HuH-7.5 (cell line): ENCODE data around the gene FGF1.

ENCODE experiments used
- DNase-seq: peaks from one replicate; pipeline ENCODE4 v3.0.0; 2011; ENCODE audit warnings: low spot score

Gene FGF1

GRCh38 chr5:142642427-142642826 lies 43.5 kb downstream of the FGF1 start:
- no peak for DNase-seq

GRCh38 chr5:142641711-142642110 lies 44.2 kb downstream of the FGF1 start:
- DNase-seq, result no peak

- no peak for DNase-seq
These were observed 45.4 kb downstream of the FGF1 start for GRCh38 chr5:142640316-142641005.

GRCh38 chr5:142639455-142639854 lies 46.4 kb downstream of the FGF1 start:
- DNase-seq, result no peak

- no peak for DNase-seq
These were observed 48.0 kb downstream of the FGF1 start for GRCh38 chr5:142637871-142638270.

- DNase-seq, result no peak
These were observed 49.1 kb downstream of the FGF1 start for GRCh38 chr5:142636698-142637324.

- no peak for DNase-seq
These were observed 49.8 kb downstream of the FGF1 start for GRCh38 chr5:142636093-142636492.

- no peak for DNase-seq
These were observed 51.5 kb downstream of the FGF1 start for GRCh38 chr5:142634216-142635011.

GRCh38 chr5:142630927-142631539 lies 54.9 kb downstream of the FGF1 start:
- DNase-seq, result no peak

- DNase-seq, result no peak
These were observed 58.3 kb downstream of the FGF1 start for GRCh38 chr5:142627383-142628217.

GRCh38 chr5:142626786-142627185 lies 59.1 kb downstream of the FGF1 start:
- DNase-seq, result no peak

GRCh38 chr5:142626099-142626498 lies 59.8 kb downstream of the FGF1 start:
- no peak for DNase-seq

GRCh38 chr5:142621227-142621626 lies 64.7 kb downstream of the FGF1 start:
- no peak for DNase-seq

- DNase-seq, result no peak
These were observed 66.1 kb downstream of the FGF1 start for GRCh38 chr5:142619815-142620214.

- DNase-seq, result no peak
These were observed 67.8 kb downstream of the FGF1 start for GRCh38 chr5:142618130-142618523.

- no peak for DNase-seq
These were observed 68.3 kb downstream of the FGF1 start for GRCh38 chr5:142617416-142618129.

GRCh38 chr5:142615948-142616347 lies 69.9 kb downstream of the FGF1 start:
- no peak for DNase-seq

GRCh38 chr5:142614054-142614453 lies 71.8 kb downstream of the FGF1 start:
- DNase-seq, result no peak

GRCh38 chr5:142613271-142613671 lies 72.6 kb downstream of the FGF1 start:
- no peak for DNase-seq

GRCh38 chr5:142612494-142613270 lies 73.2 kb downstream of the FGF1 start:
- no peak for DNase-seq
